Measurements from ENCODE around the gene TRPV3. TPM values are rescaled to one million over a fixed set of nuclear protein-coding genes. Genes with fewer than 3 reads are reported as not detected.

TRPV3 gene
- total RNA-seq, 2 experiments from 2014 or later, result 0.25 to 0.56 TPM

DNA sequence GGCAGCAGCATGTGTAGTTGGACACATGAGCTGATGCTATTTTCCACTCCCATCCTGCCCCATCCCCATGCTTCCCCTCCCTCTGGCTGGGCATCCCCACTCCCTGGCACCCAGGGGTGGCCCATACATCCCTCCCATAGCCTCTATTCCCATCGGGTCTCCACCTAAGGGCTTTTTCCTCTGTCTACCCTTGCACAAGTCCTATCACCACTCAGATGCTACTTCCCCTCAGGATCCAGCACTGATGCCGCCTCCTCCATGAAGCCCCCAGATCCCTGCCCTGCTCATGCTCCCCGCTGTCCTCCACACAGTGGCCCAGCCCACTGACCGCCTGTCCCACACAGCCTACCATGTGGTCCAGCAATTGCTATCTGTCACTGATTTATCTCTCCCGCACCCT, 35.8 kb upstream of the TRPV3 start:
- ChIA-PET CTCF (no interaction called here), POLR2A (no interaction called here)
- Histone ChIP-seq H3K27me3 (ENCODE audit: control insufficient read depth in 1 of 2, insufficient read depth in 2 of 2, low read length in 2 of 2) (no peaks in the 10 kb centered on the region), H3K4me1 (ENCODE audit: insufficient read depth, low read length) (no peaks in the 10 kb centered on the region), H3K36me3 (ENCODE audit: insufficient read depth, low read length) (peaks cover 10% of the 10 kb centered on the region), H3K9me3 (ENCODE audit: control insufficient read depth in 1 of 2, insufficient read depth in 1 of 2, low read length in 2 of 2) (no peaks in the 10 kb centered on the region), H3K4me3 (ENCODE audit: low read length) (no peak overlapping the region), H3K27ac (ENCODE audit: low read depth in 1 of 2, low read length in 2 of 2) (no peak overlapping the region)
- no peaks in the 10 kb centered on the region for H3K4me1 Mint-ChIP-seq (ENCODE audit: low read depth)
- no peak for DNase-seq
- intact Hi-C loops (cut with DNase I, micrococcal nuclease), result no loop called here
- no peak overlapping the region for H3K27ac Mint-ChIP-seq
- H3K27me3 Mint-ChIP-seq, result no peaks in the 10 kb centered on the region
- TF ChIP-seq, protein P1, sequence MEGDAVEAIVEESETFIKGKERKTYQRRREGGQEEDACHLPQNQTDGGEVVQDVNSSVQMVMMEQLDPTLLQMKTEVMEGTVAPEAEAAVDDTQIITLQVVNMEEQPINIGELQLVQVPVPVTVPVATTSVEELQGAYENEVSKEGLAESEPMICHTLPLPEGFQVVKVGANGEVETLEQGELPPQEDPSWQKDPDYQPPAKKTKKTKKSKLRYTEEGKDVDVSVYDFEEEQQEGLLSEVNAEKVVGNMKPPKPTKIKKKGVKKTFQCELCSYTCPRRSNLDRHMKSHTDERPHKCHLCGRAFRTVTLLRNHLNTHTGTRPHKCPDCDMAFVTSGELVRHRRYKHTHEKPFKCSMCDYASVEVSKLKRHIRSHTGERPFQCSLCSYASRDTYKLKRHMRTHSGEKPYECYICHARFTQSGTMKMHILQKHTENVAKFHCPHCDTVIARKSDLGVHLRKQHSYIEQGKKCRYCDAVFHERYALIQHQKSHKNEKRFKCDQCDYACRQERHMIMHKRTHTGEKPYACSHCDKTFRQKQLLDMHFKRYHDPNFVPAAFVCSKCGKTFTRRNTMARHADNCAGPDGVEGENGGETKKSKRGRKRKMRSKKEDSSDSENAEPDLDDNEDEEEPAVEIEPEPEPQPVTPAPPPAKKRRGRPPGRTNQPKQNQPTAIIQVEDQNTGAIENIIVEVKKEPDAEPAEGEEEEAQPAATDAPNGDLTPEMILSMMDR (IDR thresholded peaks at IDR 0.05), result no peak
- no peak for ATAC-seq (ENCODE audit: poor library complexity)
- H3K9me3 Mint-ChIP-seq, result no peaks in the 10 kb centered on the region
- no peak overlapping the region for H3K4me3 Mint-ChIP-seq
- H3K36me3 Mint-ChIP-seq (ENCODE audit: low read depth), result peaks cover 9% of the 10 kb centered on the region

DNA sequence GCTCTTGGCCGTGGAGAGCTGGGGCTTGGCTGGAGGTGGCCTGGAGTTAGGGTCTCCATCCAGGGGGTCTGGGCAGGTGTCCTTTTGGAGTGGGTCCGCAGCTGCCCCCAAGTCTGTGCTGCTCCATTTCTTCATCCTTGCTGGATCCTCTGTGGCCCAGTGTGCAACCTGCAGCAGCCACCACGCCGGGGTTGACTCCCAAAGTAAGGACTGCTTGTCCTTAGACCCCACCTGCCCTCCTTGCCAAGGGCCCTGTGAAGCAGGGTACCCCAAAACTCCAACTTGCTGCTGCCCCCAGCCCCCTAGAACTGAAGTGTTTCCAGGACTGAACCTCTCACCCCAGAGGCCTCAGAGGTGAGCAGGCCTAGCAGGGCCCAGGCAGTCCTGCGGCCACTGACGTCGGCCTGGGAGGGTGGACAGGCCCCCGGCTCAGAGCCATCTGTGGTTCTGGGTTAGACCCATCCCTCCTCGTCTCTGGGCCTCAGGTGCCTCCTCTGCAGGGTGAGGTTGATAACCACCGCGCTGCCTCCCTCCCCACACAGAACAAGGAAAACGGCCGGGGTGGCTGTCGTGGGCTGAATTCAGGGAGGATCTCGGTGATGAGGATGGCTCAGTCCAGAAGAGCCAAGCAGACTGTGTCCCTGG, 34.7 kb upstream of the TRPV3 start:
- no peaks in the 10 kb centered on the region for H3K4me1 ChIP-seq (ENCODE audit: insufficient read depth, low read length)
- TF ChIP-seq, protein P1 (IDR thresholded peaks at IDR 0.05), result no peak
- H3K27ac ChIP-seq (ENCODE audit: low read depth in 1 of 2, low read length in 2 of 2), result no peak overlapping the region
- DNase-seq, result no peak
- POLR2A ChIA-PET, result no interaction called here
- no peaks in the 10 kb centered on the region for H3K27me3 ChIP-seq (ENCODE audit: control insufficient read depth in 1 of 2, insufficient read depth in 2 of 2, low read length in 2 of 2)
- intact Hi-C loops (cut with DNase I, micrococcal nuclease), result no loop called here
- H3K27me3 Mint-ChIP-seq, result no peaks in the 10 kb centered on the region
- no peak overlapping the region for H3K27ac Mint-ChIP-seq
- H3K4me3 ChIP-seq (ENCODE audit: low read length), result no peak overlapping the region
- CTCF ChIA-PET, result no interaction called here
- no peaks in the 10 kb centered on the region for H3K9me3 Mint-ChIP-seq
- H3K4me3 Mint-ChIP-seq, result no peak overlapping the region
- peaks cover 15% of the 10 kb centered on the region for H3K36me3 Mint-ChIP-seq (ENCODE audit: low read depth)
- H3K4me1 Mint-ChIP-seq (ENCODE audit: low read depth), result no peaks in the 10 kb centered on the region
- ATAC-seq (ENCODE audit: poor library complexity), result no peak
- no peaks in the 10 kb centered on the region for H3K9me3 ChIP-seq (ENCODE audit: control insufficient read depth in 1 of 2, insufficient read depth in 1 of 2, low read length in 2 of 2)
- H3K36me3 ChIP-seq (ENCODE audit: insufficient read depth, low read length), result peaks cover 8% of the 10 kb centered on the region

DNA sequence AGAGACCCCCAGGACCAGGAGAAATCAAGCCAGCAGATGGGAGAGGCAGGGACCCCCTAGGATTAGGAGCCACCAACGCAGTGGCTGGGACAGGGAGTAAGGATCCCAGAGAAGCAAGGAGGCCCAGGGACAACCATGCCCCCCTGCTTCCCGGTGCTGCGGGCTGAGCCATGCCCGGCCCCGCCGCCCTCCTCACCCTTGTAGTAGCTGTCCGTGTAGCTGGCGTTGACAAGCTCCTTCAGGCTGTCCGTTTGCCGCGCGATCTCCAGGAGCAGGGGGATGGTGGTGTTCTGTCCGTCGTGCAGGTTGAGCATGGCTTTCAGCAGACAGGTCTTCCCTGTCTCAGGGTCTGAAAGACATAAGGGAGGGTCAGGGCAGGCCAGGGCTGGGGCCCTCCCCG, 33.2 kb upstream of the TRPV3 start:
- no peak for ATAC-seq (ENCODE audit: poor library complexity)
- H3K4me1 ChIP-seq (ENCODE audit: insufficient read depth, low read length), result no peaks in the 10 kb centered on the region
- Mint-ChIP-seq H3K27ac (no peak overlapping the region), H3K4me3 (no peak overlapping the region), H3K4me1 (ENCODE audit: low read depth) (no peaks in the 10 kb centered on the region), H3K9me3 (no peaks in the 10 kb centered on the region), H3K27me3 (no peaks in the 10 kb centered on the region), H3K36me3 (ENCODE audit: low read depth) (peaks cover 21% of the 10 kb centered on the region)
- no peak for DNase-seq
- H3K27me3 ChIP-seq (ENCODE audit: control insufficient read depth in 1 of 2, insufficient read depth in 2 of 2, low read length in 2 of 2), result no peaks in the 10 kb centered on the region
- ChIA-PET CTCF (no interaction called here), POLR2A (no interaction called here)
- no peaks in the 10 kb centered on the region for H3K9me3 ChIP-seq (ENCODE audit: control insufficient read depth in 1 of 2, insufficient read depth in 1 of 2, low read length in 2 of 2)
- H3K36me3 ChIP-seq (ENCODE audit: insufficient read depth, low read length), result peaks cover 10% of the 10 kb centered on the region
- no peak overlapping the region for H3K27ac ChIP-seq (ENCODE audit: low read depth in 1 of 2, low read length in 2 of 2)
- TF ChIP-seq, protein P1 (IDR thresholded peaks at IDR 0.05), result no peak
- no peak overlapping the region for H3K4me3 ChIP-seq (ENCODE audit: low read length)
- intact Hi-C loops (cut with DNase I, micrococcal nuclease), result no loop called here
